Measurements from ENCODE around the gene IFNK. TPM values are rescaled to one million over a fixed set of nuclear protein-coding genes. Genes with fewer than 3 reads are reported as not detected.

The IFNK gene
- total RNA-seq, 1 experiment from 2014 or later: not detected

- peak; percentile 24 for DNase-seq
- Histone ChIP-seq H3K27me3 (ENCODE audit: low read length) (no peaks in the 10 kb centered on the region), H3K36me3 (ENCODE audit: low read depth, low read length) (no peaks in the 10 kb centered on the region), H3K4me3 (ENCODE audit: low read length) (no peak overlapping the region), H2AFZ (ENCODE audit: low read length) (no peak overlapping the region), H3K4me2 (ENCODE audit: low read length) (no peak overlapping the region), H4K20me1 (ENCODE audit: low read length) (no peaks in the 10 kb centered on the region), H3K9me3 (ENCODE audit: low read length) (no peaks in the 10 kb centered on the region), H3K79me2 (ENCODE audit: low read length) (no peaks in the 10 kb centered on the region), H3K9ac (ENCODE audit: low read length) (no peak overlapping the region), H3K4me1 (ENCODE audit: insufficient read depth, low read length) (no peaks in the 10 kb centered on the region), H3K9me2 (replicated peaks; ENCODE audit: low read length) (no peaks in the 10 kb centered on the region), H3F3A (ENCODE audit: low read length, unreplicated experiment) (no peaks in the 10 kb centered on the region), H3K27ac (ENCODE audit: low read length) (no peak overlapping the region)
- ATAC-seq: no peak
- no peak for TF ChIP-seq EZH2phosphoT487 (IDR thresholded peaks at IDR 0.05; ENCODE audit: borderline replicate concordance, low read length)
- no peak for TF ChIP-seq EZH2 (IDR thresholded peaks at IDR 0.05; ENCODE audit: low read length, unreplicated experiment)
- TF ChIP-seq, protein P1, sequence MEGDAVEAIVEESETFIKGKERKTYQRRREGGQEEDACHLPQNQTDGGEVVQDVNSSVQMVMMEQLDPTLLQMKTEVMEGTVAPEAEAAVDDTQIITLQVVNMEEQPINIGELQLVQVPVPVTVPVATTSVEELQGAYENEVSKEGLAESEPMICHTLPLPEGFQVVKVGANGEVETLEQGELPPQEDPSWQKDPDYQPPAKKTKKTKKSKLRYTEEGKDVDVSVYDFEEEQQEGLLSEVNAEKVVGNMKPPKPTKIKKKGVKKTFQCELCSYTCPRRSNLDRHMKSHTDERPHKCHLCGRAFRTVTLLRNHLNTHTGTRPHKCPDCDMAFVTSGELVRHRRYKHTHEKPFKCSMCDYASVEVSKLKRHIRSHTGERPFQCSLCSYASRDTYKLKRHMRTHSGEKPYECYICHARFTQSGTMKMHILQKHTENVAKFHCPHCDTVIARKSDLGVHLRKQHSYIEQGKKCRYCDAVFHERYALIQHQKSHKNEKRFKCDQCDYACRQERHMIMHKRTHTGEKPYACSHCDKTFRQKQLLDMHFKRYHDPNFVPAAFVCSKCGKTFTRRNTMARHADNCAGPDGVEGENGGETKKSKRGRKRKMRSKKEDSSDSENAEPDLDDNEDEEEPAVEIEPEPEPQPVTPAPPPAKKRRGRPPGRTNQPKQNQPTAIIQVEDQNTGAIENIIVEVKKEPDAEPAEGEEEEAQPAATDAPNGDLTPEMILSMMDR (conservative IDR thresholded peaks at IDR 0.05; ENCODE audit: low read depth, low read length): no peak
- no TSS peak for BruUV-seq (replicated peaks)
- ChIA-PET POLR2A (ENCODE audit: unreplicated experiment) (no interaction called here), CTCF (no interaction called here)
- intact Hi-C loops (cut with micrococcal nuclease): no loop called here
Measured at GRCh38 chr9:27487927-27488326, 36.2 kb upstream of the IFNK start.

DNA sequence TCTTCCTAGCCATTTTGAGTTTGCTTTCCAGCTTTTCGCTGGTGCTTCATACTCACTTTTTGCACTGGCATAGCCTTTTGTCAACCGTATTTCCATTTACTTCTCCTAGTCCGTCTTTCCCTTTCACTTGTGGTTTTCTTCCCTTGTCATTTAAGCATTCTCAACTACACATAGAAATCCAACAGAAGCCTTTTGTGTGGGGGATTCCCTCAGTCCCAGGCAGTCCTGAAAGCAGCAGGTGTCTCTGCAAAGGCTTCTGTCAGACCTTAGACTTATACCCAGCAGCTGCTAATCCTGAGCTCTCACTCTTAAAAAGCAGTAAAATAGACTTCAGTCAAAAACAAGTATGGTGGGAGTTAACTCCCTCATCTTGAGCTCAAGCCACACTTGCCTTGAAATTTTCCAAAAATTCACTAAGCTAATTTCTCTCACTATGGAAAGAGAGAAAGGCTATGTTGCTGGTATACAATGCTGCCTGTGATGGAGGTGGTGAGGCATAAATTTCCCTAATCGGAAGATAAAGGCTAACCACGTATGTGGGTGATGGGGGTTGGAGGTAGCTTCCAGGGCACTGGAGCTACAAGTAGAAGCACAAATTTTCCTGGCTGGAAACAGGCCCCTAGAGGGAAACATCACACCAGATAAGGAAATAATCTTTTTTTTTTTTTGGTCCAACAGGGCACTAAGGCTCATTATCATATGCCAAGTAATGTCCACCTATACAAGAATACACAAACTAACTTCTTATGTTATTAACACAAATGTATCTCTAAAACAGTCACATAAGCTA, 34.8 kb upstream of the IFNK start:
- Histone ChIP-seq H3K9me2 (replicated peaks; ENCODE audit: low read length) (no peaks in the 10 kb centered on the region), H3K27me3 (ENCODE audit: low read length) (no peaks in the 10 kb centered on the region)

More for the DNA sequence above, 34.8 kb upstream of the IFNK start:
- ChIA-PET POLR2A (ENCODE audit: unreplicated experiment) (no interaction called here), CTCF (interaction anchor here (0.6 kb wide), 5 partner anchors 31 to 571 kb away, joined by 3 to 5 read pairs (median 4); no protein-coding TSS in a partner anchor)
- intact Hi-C loops (cut with micrococcal nuclease): no loop called here
- TF ChIP-seq EZH2 (IDR thresholded peaks at IDR 0.05; ENCODE audit: low read length, unreplicated experiment) (no peak), EZH2phosphoT487 (IDR thresholded peaks at IDR 0.05; ENCODE audit: borderline replicate concordance, low read length) (no peak)
- TF ChIP-seq, protein P1 (conservative IDR thresholded peaks at IDR 0.05; ENCODE audit: low read depth, low read length): no peak
- no peaks in the 10 kb centered on the region for H3K79me2 ChIP-seq (ENCODE audit: low read length)
- no peaks in the 10 kb centered on the region for H3K36me3 ChIP-seq (ENCODE audit: low read depth, low read length)
- H3K27ac ChIP-seq (ENCODE audit: low read length): no peak overlapping the region
- H4K20me1 ChIP-seq (ENCODE audit: low read length): no peaks in the 10 kb centered on the region
- no peak overlapping the region for H3K4me2 ChIP-seq (ENCODE audit: low read length)
- H3K4me3 ChIP-seq (ENCODE audit: low read length): no peak overlapping the region
- no peak overlapping the region for H3K9ac ChIP-seq (ENCODE audit: low read length)
- ATAC-seq: no peak
- no TSS peak for BruUV-seq (replicated peaks)
- H3K9me3 ChIP-seq (ENCODE audit: low read length): no peaks in the 10 kb centered on the region
- DNase-seq: no peak
- H3F3A ChIP-seq (ENCODE audit: low read length, unreplicated experiment): no peaks in the 10 kb centered on the region
- H2AFZ ChIP-seq (ENCODE audit: low read length): no peak overlapping the region
- no peaks in the 10 kb centered on the region for H3K4me1 ChIP-seq (ENCODE audit: insufficient read depth, low read length)

All from PC-3 (cell line).